Activated T-helper 1 cell treated with anti-CD3 and anti-CD28 coated beads, Interleukin-12 subunit alpha, Interleukin-12 subunit beta, Interleukin-2, Interleukin-4 antibody, amounts not matched to agents 30 ng/mL and 10 ng/mL and 1 ng/mL, durations not matched to agents 14 hours and 24 hours and 36 hours (primary cell): ENCODE measurements around the gene CYP1B1. TPM values are rescaled to one million over a fixed set of nuclear protein-coding genes. Genes with fewer than 3 reads are reported as not detected.

Experiments used
- DNase-seq: peaks from one replicate; pipeline ENCODE4 v3.0.0; 2021; ENCODE audit warnings: low spot score
- H3K27ac Mint-ChIP-seq: one replicate; pipeline ENCODE4 v1.8.0; 2021; ENCODE audit warnings: mild to moderate bottlenecking, mixed read lengths
- H3K27me3 Mint-ChIP-seq: one replicate; pipeline ENCODE4 v1.8.0; 2022; ENCODE audit warnings: mild to moderate bottlenecking, moderate library complexity, mixed read lengths; ENCODE audit not compliant: insufficient read depth
- H3K36me3 Mint-ChIP-seq: one replicate; pipeline ENCODE4 v1.8.0; 2021; ENCODE audit warnings: low read depth, mixed read lengths
- H3K4me1 Mint-ChIP-seq: one replicate; pipeline ENCODE4 v1.8.0; 2021; ENCODE audit warnings: low read depth, mixed read lengths
- H3K4me3 Mint-ChIP-seq: one replicate; pipeline ENCODE4 v1.8.0; 2021; ENCODE audit warnings: mild to moderate bottlenecking, moderate library complexity, mixed read lengths
- H3K9me3 Mint-ChIP-seq: one replicate; pipeline ENCODE4 v1.8.0; 2021; ENCODE audit warnings: mixed read lengths
- intact Hi-C: fragments of 100-400 bp; cut with micrococcal nuclease; formaldehyde crosslinking; loops from one replicate; pipeline ENCODE4 v1.15.1; 2024
- total RNA-seq: library from RNA; stranded (reverse); gene quantifications from 2 replicates; pipeline ENCODE4 v1.2.3, GENCODE V29; 2022

CYP1B1 gene
- total RNA-seq, 1 donor from 2014 or later: 14.7 TPM

DNA sequence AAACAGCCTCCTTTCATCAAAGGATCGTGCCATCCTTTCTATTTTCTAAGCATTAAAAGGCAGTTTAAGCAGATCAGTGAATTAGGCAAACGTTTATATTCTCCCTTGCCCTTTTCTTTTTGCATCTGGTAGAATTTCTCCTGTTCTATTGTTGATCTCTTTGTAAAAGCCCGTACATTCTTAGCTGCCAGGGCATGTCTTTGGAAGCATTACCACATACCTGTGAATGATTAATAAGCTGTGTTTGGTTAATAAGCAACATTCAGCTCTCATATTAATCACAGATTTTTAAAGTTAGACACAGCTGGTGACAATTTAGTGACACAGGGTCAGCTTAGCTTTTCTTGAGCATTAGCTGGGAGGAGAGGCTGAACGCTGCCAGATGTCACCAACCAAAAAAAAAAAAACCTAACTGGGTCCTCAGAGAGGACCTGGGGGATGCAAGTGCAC, 33.8 kb upstream of the CYP1B1 start:
- intact Hi-C loops: loop anchor here (5.0 to 10.0 kb wide), 5 partner anchors 38 to 715 kb away; no protein-coding TSS in a partner anchor

GRCh38 chr2:38108907-38109731, 33.2 kb upstream of the CYP1B1 start:
- intact Hi-C loops: loop anchor here (5.0 to 10.0 kb wide), 5 partner anchors 38 to 714 kb away; no protein-coding TSS in a partner anchor
- no peak overlapping the region for H3K4me3 Mint-ChIP-seq
- H3K27me3 Mint-ChIP-seq: peaks cover 3% of the 10 kb centered on the region
- DNase-seq: no peak
- H3K4me1 Mint-ChIP-seq: peaks cover 27% of the 10 kb centered on the region
- H3K9me3 Mint-ChIP-seq: peaks cover 9% of the 10 kb centered on the region
- H3K27ac Mint-ChIP-seq: no peak overlapping the region
- peaks cover 3% of the 10 kb centered on the region for H3K36me3 Mint-ChIP-seq

More for the DNA sequence above, 33.8 kb upstream of the CYP1B1 start:
- Mint-ChIP-seq H3K36me3 (peaks cover 3% of the 10 kb centered on the region), H3K4me3 (no peak overlapping the region), H3K27ac (no peak overlapping the region), H3K4me1 (peaks cover 27% of the 10 kb centered on the region), H3K27me3 (peaks cover 3% of the 10 kb centered on the region), H3K9me3 (peaks cover 9% of the 10 kb centered on the region)
- no peak for DNase-seq

- Mint-ChIP-seq H3K27me3 (peaks cover 3% of the 10 kb centered on the region), H3K36me3 (peaks cover 3% of the 10 kb centered on the region), H3K27ac (no peak overlapping the region), H3K4me3 (no peak overlapping the region), H3K9me3 (peaks cover 17% of the 10 kb centered on the region), H3K4me1 (peaks cover 27% of the 10 kb centered on the region)
- intact Hi-C loops: loop anchor here (2.0 to 10.0 kb wide), 6 partner anchors 31 to 713 kb away; partner anchors contain the start of gene CYP1B1
- no peak for DNase-seq
Measured at GRCh38 chr2:38107738-38108410, 31.9 kb upstream of the CYP1B1 start.

DNA sequence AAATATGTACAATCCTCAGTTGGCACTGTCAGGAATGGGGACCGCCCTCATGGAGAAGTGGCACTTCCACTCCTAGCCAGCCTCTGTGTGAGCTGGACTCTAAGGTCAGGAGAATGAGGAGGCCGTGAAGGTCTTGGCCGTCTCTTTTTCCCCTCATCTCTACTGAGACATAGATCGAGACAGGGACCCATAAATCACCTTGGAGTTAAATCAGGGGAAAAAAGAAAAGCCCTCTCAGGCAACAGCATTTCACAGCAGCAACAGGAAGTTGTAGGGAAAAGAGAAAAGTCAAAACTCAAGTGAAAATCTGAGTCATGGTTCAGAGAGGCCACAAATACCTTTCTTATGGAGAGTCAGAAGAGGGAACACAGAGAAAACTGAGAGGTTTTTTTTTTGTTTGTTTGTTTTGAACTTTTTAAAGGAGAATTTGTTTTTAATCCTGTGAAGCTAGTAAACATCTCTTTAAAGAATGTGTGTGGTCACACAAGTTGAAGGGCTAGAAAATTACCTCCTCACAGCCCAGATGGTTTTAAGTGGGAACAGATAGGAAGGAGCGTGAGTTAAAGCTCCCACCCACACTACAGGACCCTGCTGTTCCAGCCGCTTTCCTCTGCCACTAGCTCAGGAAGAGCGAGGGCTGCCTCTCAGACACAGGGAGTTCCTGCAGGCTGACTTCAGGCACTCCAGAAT, 30.6 kb upstream of the CYP1B1 start:
- Mint-ChIP-seq H3K27me3 (no peaks in the 10 kb centered on the region), H3K4me3 (peak overlapping the region; percentile 53), H3K4me1 (peaks cover 27% of the 10 kb centered on the region), H3K9me3 (peaks cover 12% of the 10 kb centered on the region), H3K36me3 (peaks cover 3% of the 10 kb centered on the region), H3K27ac (peak overlapping the region; percentile 57)
- no peak for DNase-seq
- intact Hi-C loops: loop anchor here (1.0 to 10.0 kb wide), 7 partner anchors 10 to 712 kb away; partner anchors contain the start of gene CYP1B1

GRCh38 chr2:38105922-38106321, 30.0 kb upstream of the CYP1B1 start:
- DNase-seq: no peak
- H3K4me3 Mint-ChIP-seq: no peak overlapping the region
- peaks cover 29% of the 10 kb centered on the region for H3K4me1 Mint-ChIP-seq
- H3K36me3 Mint-ChIP-seq: peaks cover 3% of the 10 kb centered on the region
- intact Hi-C loops: loop anchor here (1.0 to 10.0 kb wide), 7 partner anchors 10 to 711 kb away; partner anchors contain the start of gene CYP1B1
- no peak overlapping the region for H3K27ac Mint-ChIP-seq
- peaks cover 8% of the 10 kb centered on the region for H3K9me3 Mint-ChIP-seq
- H3K27me3 Mint-ChIP-seq: peaks cover 2% of the 10 kb centered on the region

DNA sequence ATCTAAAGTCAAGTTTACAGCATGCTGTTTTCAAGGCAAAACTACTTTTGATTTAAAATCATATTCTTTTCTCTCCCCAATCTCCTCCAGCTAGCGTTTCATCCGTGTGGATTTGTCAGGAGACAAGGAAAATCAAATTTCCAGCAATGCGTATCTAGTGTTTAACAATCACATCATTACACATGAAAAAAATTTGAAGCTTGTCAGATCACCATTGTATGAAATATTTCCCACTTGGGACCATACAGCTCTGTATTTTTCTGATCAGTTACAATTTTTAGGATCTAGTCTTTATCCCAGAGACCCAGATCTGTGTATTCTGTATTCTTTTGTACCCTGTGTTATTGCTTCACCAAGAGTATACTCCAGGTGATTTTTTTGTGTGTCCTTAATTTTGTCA, 28.6 kb upstream of the CYP1B1 start:
- H3K27ac Mint-ChIP-seq: no peak overlapping the region
- intact Hi-C loops: loop anchor here (10.0 kb wide), 2 partner anchors 360 to 710 kb away; no protein-coding TSS in a partner anchor
- peaks cover 15% of the 10 kb centered on the region for H3K27me3 Mint-ChIP-seq
- H3K4me3 Mint-ChIP-seq: no peak overlapping the region
- peaks cover 36% of the 10 kb centered on the region for H3K4me1 Mint-ChIP-seq
- H3K9me3 Mint-ChIP-seq: peaks cover 8% of the 10 kb centered on the region
- DNase-seq: no peak
- H3K36me3 Mint-ChIP-seq: peaks cover 6% of the 10 kb centered on the region

- peaks cover 47% of the 10 kb centered on the region for H3K4me1 Mint-ChIP-seq
- H3K27me3 Mint-ChIP-seq: peaks cover 39% of the 10 kb centered on the region
- intact Hi-C loops: loop anchor here (10.0 kb wide), 2 partner anchors 364 to 706 kb away; no protein-coding TSS in a partner anchor
- H3K36me3 Mint-ChIP-seq: peaks cover 3% of the 10 kb centered on the region
- no peak for DNase-seq
- H3K9me3 Mint-ChIP-seq: peaks cover 8% of the 10 kb centered on the region
- H3K4me3 Mint-ChIP-seq: no peak overlapping the region
- H3K27ac Mint-ChIP-seq: no peak overlapping the region
Measured at GRCh38 chr2:38100328-38100727, 24.4 kb upstream of the CYP1B1 start.

DNA sequence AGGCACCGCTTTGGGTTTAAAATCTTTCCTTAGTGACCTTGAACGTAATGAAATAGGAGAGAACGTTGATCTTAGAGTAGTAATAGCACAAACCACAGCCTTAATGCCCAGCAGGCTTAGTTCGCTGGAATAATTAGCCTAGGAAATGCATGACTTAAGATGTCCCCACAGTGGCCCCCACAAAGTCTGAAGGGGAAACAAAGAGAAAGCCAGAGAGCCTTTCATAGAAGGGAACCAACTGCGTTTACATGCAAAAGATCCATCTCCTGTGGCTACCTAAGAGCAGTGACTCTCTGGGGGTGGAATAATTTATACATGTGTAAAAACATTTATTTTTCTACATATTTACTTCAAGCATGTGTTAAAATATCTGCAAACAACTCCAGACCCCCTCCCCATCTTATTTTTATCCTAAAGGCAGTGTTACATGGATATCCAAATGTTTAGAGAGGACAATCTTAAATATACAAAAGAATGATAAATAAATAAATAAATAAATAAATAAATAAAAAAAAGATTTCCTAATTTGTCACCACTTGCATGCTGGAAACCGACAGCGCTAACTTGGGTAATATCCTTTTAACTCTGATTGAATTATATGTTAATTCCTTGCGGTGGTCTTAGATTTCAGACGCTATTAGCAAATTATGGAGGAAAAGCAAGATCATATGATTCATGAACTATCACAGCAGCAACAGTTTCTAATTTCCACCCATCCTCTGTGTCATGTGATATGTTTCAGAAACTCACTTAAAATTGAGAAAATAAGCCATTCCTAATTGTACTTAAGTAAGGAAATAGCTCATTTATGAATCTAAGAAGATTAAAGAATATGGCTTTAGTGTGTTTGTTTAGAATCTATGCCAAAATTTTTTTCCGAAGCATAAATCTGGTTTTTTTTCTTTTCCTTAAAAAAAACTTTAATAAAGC, 23.4 kb upstream of the CYP1B1 start:
- Mint-ChIP-seq H3K4me3 (peak overlapping the region; percentile 3), H3K27ac (no peak overlapping the region), H3K36me3 (peaks cover 3% of the 10 kb centered on the region), H3K27me3 (peaks cover 39% of the 10 kb centered on the region), H3K9me3 (peaks cover 8% of the 10 kb centered on the region), H3K4me1 (peaks cover 49% of the 10 kb centered on the region)
- intact Hi-C loops: loop anchor here (10.0 kb wide), 2 partner anchors 365 to 705 kb away; no protein-coding TSS in a partner anchor
- no peak for DNase-seq

- H3K36me3 Mint-ChIP-seq: peaks cover 3% of the 10 kb centered on the region
- H3K9me3 Mint-ChIP-seq: peaks cover 5% of the 10 kb centered on the region
- H3K4me3 Mint-ChIP-seq: peak overlapping the region; percentile 21
- DNase-seq: no peak
- intact Hi-C loops: no loop called here
- H3K4me1 Mint-ChIP-seq: peaks cover 52% of the 10 kb centered on the region
- H3K27me3 Mint-ChIP-seq: peaks cover 39% of the 10 kb centered on the region
- H3K27ac Mint-ChIP-seq: no peak overlapping the region
Measured at GRCh38 chr2:38098421-38099098, 22.6 kb upstream of the CYP1B1 start.

- intact Hi-C loops: loop anchor here (2.0 kb wide), 1 partner anchor 17 kb away; no protein-coding TSS in a partner anchor
- Mint-ChIP-seq H3K4me3 (peak overlapping the region; percentile 21), H3K9me3 (no peaks in the 10 kb centered on the region), H3K27ac (no peak overlapping the region), H3K36me3 (peaks cover 3% of the 10 kb centered on the region), H3K27me3 (peaks cover 39% of the 10 kb centered on the region), H3K4me1 (peaks cover 57% of the 10 kb centered on the region)
- DNase-seq: no peak
Measured at GRCh38 chr2:38097988-38098385, 22.0 kb upstream of the CYP1B1 start.

DNA sequence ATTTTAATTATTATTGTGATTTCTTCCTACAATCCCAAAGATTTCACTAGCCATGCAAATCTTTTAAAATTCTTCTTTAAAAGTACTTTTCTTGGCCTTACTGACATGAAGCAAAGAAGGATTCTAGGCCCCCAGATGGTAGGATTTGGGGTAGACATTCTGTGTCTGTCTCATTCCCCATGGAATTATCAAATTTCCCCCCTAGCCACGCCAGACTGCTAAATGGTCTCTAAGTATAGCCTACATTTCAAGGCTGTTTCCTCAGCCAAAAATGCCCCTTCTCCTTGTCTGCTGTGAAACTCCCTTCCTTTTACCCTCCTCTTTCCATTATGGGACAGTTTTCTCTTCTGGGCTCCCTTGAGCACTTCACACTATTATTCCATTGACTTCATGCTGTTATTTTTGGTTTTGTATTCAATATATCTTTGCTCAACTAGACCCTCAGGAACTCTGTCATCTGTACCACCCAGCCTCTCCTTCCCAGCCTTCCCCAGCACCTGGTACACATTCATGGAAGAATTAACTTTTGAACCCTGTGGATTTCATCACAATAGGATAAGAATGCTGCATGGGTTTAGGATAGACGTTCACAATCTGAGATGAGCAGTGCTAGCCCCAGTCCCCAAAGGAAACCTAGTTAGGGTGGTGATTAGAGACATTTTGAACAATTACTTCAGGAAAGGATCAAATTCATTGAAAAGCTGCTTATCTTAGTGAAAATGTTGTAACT, 21.5 kb upstream of the CYP1B1 start:
- Mint-ChIP-seq H3K27me3 (peaks cover 41% of the 10 kb centered on the region), H3K4me3 (no peak overlapping the region), H3K36me3 (peaks cover 3% of the 10 kb centered on the region), H3K27ac (no peak overlapping the region), H3K4me1 (peaks cover 63% of the 10 kb centered on the region), H3K9me3 (no peaks in the 10 kb centered on the region)
- no peak for DNase-seq
- intact Hi-C loops: loop anchor here (2.0 kb wide), 1 partner anchor 17 kb away; no protein-coding TSS in a partner anchor
